Measurements from ENCODE around the gene KCNQ1OT1.

The KCNQ1OT1 gene

GRCh38 chr11:2699531-2700414 lies at the start of gene KCNQ1OT1:
Gene KCNQ1OT1 (minus strand): TSS chr11:2699994.
- peak; percentile 79 to 80 for DNase-seq (ENCODE audit: low read depth in 2 of 2)

DNA sequence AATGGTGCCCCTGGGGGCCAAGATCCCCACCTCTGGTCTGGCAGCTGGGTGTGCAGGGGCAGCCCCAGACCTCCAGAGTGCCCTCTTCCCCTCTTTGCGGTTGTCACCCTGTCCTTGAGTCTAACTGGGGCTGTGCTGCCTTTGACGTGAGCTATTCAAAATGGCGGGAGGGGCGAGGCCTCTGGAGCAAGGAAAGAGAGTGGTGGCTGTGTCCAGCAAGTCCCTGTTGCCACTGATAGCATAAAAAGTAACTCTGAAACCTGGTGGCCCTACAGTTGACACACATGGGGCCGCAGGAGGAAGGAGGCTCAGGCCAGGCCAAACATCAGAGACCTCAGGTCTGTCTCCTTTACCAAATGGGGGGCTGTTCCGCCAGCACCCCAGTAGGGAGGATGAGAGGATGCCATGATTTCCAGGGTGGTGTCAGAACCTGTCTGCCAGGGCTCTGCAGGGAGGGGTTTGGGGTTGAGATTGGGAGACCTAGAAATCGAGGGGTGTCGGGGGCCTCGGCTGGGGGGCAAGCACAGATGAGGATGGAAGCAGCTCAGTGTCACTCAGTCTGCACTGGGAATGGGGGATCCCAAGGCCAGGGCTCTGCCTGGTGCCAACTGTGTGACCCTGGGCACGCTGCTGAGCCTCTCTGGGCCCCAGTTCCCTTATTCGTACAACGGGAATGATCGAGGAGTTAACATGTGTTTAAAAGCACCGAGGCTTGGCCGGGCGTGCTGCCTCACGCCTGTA lies 49.2 kb upstream of the KCNQ1OT1 start:
- no peak for DNase-seq (ENCODE audit: low read depth in 2 of 2)

GRCh38 chr11:2748061-2748813 lies 48.4 kb upstream of the KCNQ1OT1 start:
- DNase-seq (ENCODE audit: low read depth in 2 of 2): no peak

GRCh38 chr11:2747248-2748027 lies 47.6 kb upstream of the KCNQ1OT1 start:
- DNase-seq (ENCODE audit: low read depth in 2 of 2): no peak

GRCh38 chr11:2746401-2747247 lies 46.8 kb upstream of the KCNQ1OT1 start:
- no peak for DNase-seq (ENCODE audit: low read depth in 2 of 2)

GRCh38 chr11:2745511-2745910 lies 45.7 kb upstream of the KCNQ1OT1 start:
- no peak for DNase-seq (ENCODE audit: low read depth in 2 of 2)

GRCh38 chr11:2744166-2744565 lies 44.4 kb upstream of the KCNQ1OT1 start:
- DNase-seq (ENCODE audit: low read depth in 2 of 2): no peak

GRCh38 chr11:2743427-2744110 lies 43.8 kb upstream of the KCNQ1OT1 start:
- no peak for DNase-seq (ENCODE audit: low read depth in 2 of 2)

GRCh38 chr11:2742611-2743426 lies 43.0 kb upstream of the KCNQ1OT1 start:
- DNase-seq (ENCODE audit: low read depth in 2 of 2): no peak

DNA sequence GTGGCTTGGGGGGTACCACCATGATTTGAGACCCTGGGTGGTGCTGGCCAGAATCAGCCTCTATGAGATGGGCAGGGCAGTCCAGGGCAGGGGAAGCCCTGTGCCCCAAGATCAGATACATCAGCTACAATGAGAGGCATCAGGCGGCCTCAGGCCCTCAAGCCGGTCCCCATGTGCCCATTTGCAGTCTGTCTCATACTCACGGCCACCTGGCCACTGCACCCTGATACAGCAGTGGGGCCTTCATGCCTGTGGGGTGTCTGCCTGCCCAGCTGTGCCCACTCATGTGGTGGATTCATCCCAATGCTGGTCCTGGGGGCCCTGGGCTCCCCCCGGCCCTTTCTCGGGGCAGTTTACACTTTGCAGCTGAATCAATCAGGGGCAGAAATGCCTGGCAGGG lies 42.4 kb upstream of the KCNQ1OT1 start:
- DNase-seq (ENCODE audit: low read depth in 2 of 2): no peak

- DNase-seq (ENCODE audit: low read depth in 2 of 2): no peak
Measured at GRCh38 chr11:2741377-2742131, 41.8 kb upstream of the KCNQ1OT1 start.

GRCh38 chr11:2741006-2741376 lies 41.2 kb upstream of the KCNQ1OT1 start:
- DNase-seq (ENCODE audit: low read depth in 2 of 2): no peak

DNA sequence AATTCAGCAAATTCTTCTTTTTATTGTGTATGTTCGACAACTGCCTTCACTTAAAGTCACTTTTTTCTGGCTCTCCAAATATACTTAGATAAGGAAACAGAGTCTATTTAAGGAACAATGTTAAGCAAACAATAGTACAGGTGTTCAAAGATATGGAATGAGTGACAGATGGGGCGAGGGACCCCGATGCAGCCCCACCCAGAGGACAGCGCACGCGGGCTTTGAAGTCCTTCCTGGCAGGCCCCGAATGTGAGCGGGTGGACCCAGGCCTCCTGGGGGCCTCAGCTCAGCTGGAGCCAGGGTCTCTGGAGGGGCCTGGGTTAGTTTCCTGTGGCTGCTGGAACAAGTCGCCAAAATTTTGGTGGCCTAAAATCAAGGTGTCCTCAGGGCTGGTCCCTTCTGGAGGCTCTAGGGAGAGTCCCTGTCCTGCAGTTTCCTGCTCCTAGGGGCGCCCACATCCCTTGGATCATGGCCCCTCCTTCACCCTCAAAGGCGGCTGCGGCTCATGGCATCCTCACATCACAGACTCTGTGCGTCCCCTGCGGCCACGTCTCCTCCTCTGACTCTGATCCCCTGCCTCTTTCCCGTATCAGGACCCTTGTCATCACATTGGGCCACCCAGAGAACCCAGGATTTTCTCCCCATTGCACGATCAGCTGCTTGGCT lies 40.6 kb upstream of the KCNQ1OT1 start:
- no peak for DNase-seq (ENCODE audit: low read depth in 2 of 2)

GRCh38 chr11:2739531-2740274 lies 39.9 kb upstream of the KCNQ1OT1 start:
- no peak for DNase-seq (ENCODE audit: low read depth in 2 of 2)

GRCh38 chr11:2738551-2739431 lies 39.0 kb upstream of the KCNQ1OT1 start:
- DNase-seq (ENCODE audit: low read depth in 2 of 2): no peak

- no peak for DNase-seq (ENCODE audit: low read depth in 2 of 2)
Measured at GRCh38 chr11:2737866-2738265, 38.1 kb upstream of the KCNQ1OT1 start.

All from stimulated activated CD8-positive, alpha-beta memory T cell treated with anti-CD3 and anti-CD28 coated beads, Interleukin-15, amount 100 ng/mL, for 48 hours (primary cell).